ENCODE measurements around the gene PITPNM1.
A peak's percentile ranks its signal among the peaks of the same experiment; 100 is the strongest.

The PITPNM1 gene

DNA sequence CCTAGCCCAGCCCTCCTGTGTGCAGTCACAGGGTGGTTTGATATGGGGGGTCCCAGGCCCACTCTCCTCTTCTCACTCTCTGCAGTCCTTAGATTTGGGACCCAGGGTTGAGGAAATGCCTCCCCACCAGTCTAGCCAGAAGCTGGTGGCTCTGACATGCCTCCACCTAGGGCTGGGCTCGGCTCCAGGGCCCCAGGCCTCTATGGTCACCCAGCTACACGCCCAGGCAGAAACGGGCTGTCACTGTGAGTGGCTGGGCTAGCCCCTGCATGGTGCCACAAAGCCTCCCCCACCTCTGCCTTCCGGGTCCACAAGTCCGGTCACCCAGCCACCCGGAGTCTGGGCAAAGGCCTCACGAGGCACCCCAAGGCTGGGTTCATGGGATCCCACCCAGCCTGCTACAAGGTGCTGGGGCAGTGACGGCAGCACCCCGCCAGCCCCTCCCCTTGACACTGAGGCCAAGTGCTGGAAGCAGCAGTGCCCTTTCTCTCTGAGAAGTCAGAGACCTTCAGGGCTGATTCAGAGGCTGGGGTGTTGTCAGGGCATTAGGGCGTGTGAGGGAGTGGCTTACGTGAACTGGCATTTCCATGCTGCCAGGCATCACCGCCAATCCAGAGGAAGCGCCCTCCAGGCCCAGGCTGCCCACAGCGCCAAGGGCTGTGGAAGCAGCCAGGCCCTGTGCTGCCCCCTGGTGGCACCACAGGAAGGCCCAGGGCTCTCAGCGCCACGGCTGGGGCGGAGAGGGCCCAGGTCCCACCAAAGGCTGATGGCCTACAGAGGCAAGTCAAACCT, 638 bp upstream of the PITPNM1 start:
- Mint-ChIP-seq H3K27ac (peak overlapping the region; percentile 98 to 99), H3K9me3 (no peaks in the 10 kb centered on the region), H3K4me1 (ENCODE audit: low read depth in 2 of 2) (peaks cover 43 to 50% of the 10 kb centered on the region in 2 donors), H3K4me3 (peak overlapping the region; percentile 95 to 98), H3K27me3 (peaks cover under 1 to 2% of the 10 kb centered on the region in 2 donors), H3K36me3 (ENCODE audit: insufficient read depth) (peaks cover 72% of the 10 kb centered on the region)
- peak; percentile 58 for ATAC-seq (replicated peaks)
- DNase-seq: peak; percentile 86 to 90 (median 88)

- peak overlapping the region; percentile 98 to 99 for H3K27ac Mint-ChIP-seq
- DNase-seq (peak; percentile 22 to 48 (median 40)), ATAC-seq (replicated peaks) (no peak)
- no peaks in the 10 kb centered on the region for H3K9me3 Mint-ChIP-seq
- peaks cover 46 to 55% of the 10 kb centered on the region in 2 donors for H3K4me1 Mint-ChIP-seq (ENCODE audit: low read depth in 2 of 2)
- no peaks in the 10 kb centered on the region for H3K27me3 Mint-ChIP-seq
- H3K36me3 Mint-ChIP-seq (ENCODE audit: insufficient read depth): peaks cover 80% of the 10 kb centered on the region
- H3K4me3 Mint-ChIP-seq: peak overlapping the region; percentile 95 to 98
Observed at GRCh38 chr11:67504005-67504949, 886 bp downstream of the PITPNM1 start.

- Mint-ChIP-seq H3K9me3 (no peaks in the 10 kb centered on the region), H3K4me1 (ENCODE audit: low read depth in 2 of 2) (peaks cover 38 to 48% of the 10 kb centered on the region in 2 donors), H3K36me3 (ENCODE audit: insufficient read depth) (peaks cover 78% of the 10 kb centered on the region), H3K4me3 (peak overlapping the region; percentile 61 to 76), H3K27ac (peak overlapping the region; percentile 62 to 79), H3K27me3 (no peaks in the 10 kb centered on the region)
- ATAC-seq (replicated peaks) (no peak), DNase-seq (no peak)
Observed at GRCh38 chr11:67503119-67504004, 1.8 kb downstream of the PITPNM1 start.

- ATAC-seq (replicated peaks): no peak
- Mint-ChIP-seq H3K36me3 (ENCODE audit: insufficient read depth) (peaks cover 71% of the 10 kb centered on the region), H3K4me1 (ENCODE audit: low read depth in 2 of 2) (peaks cover 38 to 44% of the 10 kb centered on the region in 2 donors), H3K4me3 (peak overlapping the region; percentile 61 to 76), H3K27ac (peak overlapping the region in 1 of 2 donors; percentile 79), H3K27me3 (no peaks in the 10 kb centered on the region), H3K9me3 (no peaks in the 10 kb centered on the region)
- no peak for DNase-seq
Observed at GRCh38 chr11:67502328-67502979, 2.7 kb downstream of the PITPNM1 start.

DNA sequence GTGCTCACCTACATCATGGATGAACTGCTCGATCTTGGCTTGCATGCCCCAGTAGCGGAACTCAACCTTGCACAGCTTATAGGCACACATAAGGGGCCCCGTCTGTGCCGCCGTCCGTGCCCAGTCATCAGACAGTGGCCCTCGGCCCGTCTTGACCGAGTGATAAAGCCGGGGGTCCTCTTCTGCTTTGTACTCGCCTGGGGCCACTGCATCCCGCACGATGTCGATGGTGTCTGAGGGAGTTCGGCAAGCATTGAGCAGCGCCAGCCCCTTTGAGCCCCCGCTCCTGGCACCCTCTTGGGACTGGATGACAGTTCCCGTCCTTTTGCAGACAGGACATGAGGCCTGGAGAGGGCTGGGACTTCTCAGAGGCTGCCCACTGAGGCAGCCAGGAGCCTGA, 3.3 kb downstream of the PITPNM1 start:
- H3K36me3 Mint-ChIP-seq (ENCODE audit: insufficient read depth): peaks cover 69% of the 10 kb centered on the region
- ATAC-seq (replicated peaks) (no peak), DNase-seq (no peak)
- H3K4me1 Mint-ChIP-seq (ENCODE audit: low read depth in 2 of 2): peaks cover 36 to 38% of the 10 kb centered on the region in 2 donors
- H3K27me3 Mint-ChIP-seq: no peaks in the 10 kb centered on the region
- no peak overlapping the region for H3K4me3 Mint-ChIP-seq
- H3K9me3 Mint-ChIP-seq: no peaks in the 10 kb centered on the region
- H3K27ac Mint-ChIP-seq: peak overlapping the region in 1 of 2 donors; percentile 75

GRCh38 chr11:67500831-67501715, 4.1 kb downstream of the PITPNM1 start:
- no peaks in the 10 kb centered on the region for H3K9me3 Mint-ChIP-seq
- no peak overlapping the region for H3K4me3 Mint-ChIP-seq
- ATAC-seq (replicated peaks): no peak
- peaks cover 66% of the 10 kb centered on the region for H3K36me3 Mint-ChIP-seq (ENCODE audit: insufficient read depth)
- no peak for DNase-seq
- peak overlapping the region; percentile 75 to 82 for H3K27ac Mint-ChIP-seq
- no peaks in the 10 kb centered on the region for H3K27me3 Mint-ChIP-seq
- peaks cover 31% of the 10 kb centered on the region in 2 donors for H3K4me1 Mint-ChIP-seq (ENCODE audit: low read depth in 2 of 2)

DNA sequence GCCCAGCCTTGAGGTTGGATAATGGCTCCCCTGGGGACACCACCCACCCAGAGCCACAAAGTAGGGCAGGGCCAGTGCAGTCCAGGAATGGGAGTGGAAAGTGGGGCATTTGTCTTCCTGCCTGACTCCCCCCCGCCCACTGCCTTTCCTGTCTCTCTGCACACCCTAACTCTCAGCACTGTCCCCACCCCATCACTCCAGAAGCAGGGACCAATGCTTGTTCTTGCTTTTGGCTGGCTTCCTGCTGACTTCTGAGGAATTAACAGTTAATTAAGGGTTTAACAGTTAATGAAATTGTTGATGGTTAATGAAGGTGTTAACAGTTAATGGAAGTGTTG, 4.7 kb downstream of the PITPNM1 start:
- Mint-ChIP-seq H3K27ac (peak overlapping the region; percentile 75 to 82), H3K4me3 (no peak overlapping the region), H3K27me3 (no peaks in the 10 kb centered on the region), H3K9me3 (no peaks in the 10 kb centered on the region), H3K36me3 (ENCODE audit: insufficient read depth) (peaks cover 60% of the 10 kb centered on the region), H3K4me1 (ENCODE audit: low read depth in 2 of 2) (peaks cover 25 to 26% of the 10 kb centered on the region in 2 donors)
- no peak for DNase-seq
- ATAC-seq (replicated peaks): no peak

- Mint-ChIP-seq H3K4me1 (ENCODE audit: low read depth in 2 of 2) (peaks cover 24% of the 10 kb centered on the region in 2 donors), H3K9me3 (no peaks in the 10 kb centered on the region), H3K4me3 (no peak overlapping the region), H3K27ac (no peak overlapping the region), H3K36me3 (ENCODE audit: insufficient read depth) (peaks cover 58% of the 10 kb centered on the region), H3K27me3 (no peaks in the 10 kb centered on the region)
- ATAC-seq (replicated peaks) (no peak), DNase-seq (no peak)
Observed at GRCh38 chr11:67499808-67500483, 5.2 kb downstream of the PITPNM1 start.

GRCh38 chr11:67498544-67498972, 6.6 kb downstream of the PITPNM1 start:
- Mint-ChIP-seq H3K27ac (no peak overlapping the region), H3K4me1 (ENCODE audit: low read depth in 2 of 2) (peaks cover 21 to 24% of the 10 kb centered on the region in 2 donors), H3K9me3 (no peaks in the 10 kb centered on the region), H3K27me3 (no peaks in the 10 kb centered on the region), H3K36me3 (ENCODE audit: insufficient read depth) (peaks cover 51% of the 10 kb centered on the region), H3K4me3 (no peak overlapping the region)
- DNase-seq (no peak), ATAC-seq (replicated peaks) (no peak)

- no peaks in the 10 kb centered on the region for H3K9me3 Mint-ChIP-seq
- peak overlapping the region in 1 of 2 donors; percentile 12 for H3K27ac Mint-ChIP-seq
- no peak overlapping the region for H3K4me3 Mint-ChIP-seq
- no peaks in the 10 kb centered on the region for H3K27me3 Mint-ChIP-seq
- peaks cover 14 to 17% of the 10 kb centered on the region in 2 donors for H3K4me1 Mint-ChIP-seq (ENCODE audit: low read depth in 2 of 2)
- peaks cover 47% of the 10 kb centered on the region for H3K36me3 Mint-ChIP-seq (ENCODE audit: insufficient read depth)
- DNase-seq (no peak), ATAC-seq (replicated peaks) (no peak)
Observed at GRCh38 chr11:67497656-67498291, 7.4 kb downstream of the PITPNM1 start.

DNA sequence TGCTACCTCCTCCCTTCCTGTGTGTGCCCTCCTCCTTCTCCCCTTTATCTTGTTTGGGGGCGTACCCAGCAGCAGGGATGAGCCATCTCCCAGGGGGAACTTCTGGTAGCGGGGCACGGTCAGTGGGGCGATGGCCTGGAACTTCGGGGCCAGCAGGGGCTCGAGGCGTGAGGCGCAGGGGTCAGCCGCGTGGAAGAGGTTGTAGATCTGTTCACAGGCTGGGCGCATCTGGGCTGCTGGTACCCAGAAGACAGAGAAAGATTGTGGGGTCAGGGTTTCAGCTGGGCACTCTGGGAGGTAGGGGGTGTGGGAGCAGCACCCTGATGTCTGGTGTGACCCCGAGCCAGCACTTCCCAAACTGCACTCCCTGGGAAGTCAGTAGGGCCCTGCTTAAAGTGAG, 9.1 kb downstream of the PITPNM1 start:
- H3K27me3 Mint-ChIP-seq: no peaks in the 10 kb centered on the region
- H3K4me3 Mint-ChIP-seq: no peak overlapping the region
- peaks cover 47% of the 10 kb centered on the region for H3K36me3 Mint-ChIP-seq (ENCODE audit: insufficient read depth)
- peaks cover 9 to 13% of the 10 kb centered on the region in 2 donors for H3K4me1 Mint-ChIP-seq (ENCODE audit: low read depth in 2 of 2)
- H3K9me3 Mint-ChIP-seq: no peaks in the 10 kb centered on the region
- ATAC-seq (replicated peaks) (no peak), DNase-seq (no peak)
- H3K27ac Mint-ChIP-seq: peak overlapping the region; percentile 38 to 72
